Esophagus muscularis mucosa (tissue), 4 donors: ENCODE data around the gene GNG7. TPM values are rescaled to one million over a fixed set of nuclear protein-coding genes. Genes with fewer than 3 reads are reported as not detected.
"Not testable (repeated sequence)": the region's sequence is repeated elsewhere in the genome, so short reads cannot be mapped to it uniquely, and the experiment has no call there.

ENCODE experiments used
- DNase-seq: peaks from one replicate; pipeline ENCODE4 v3.0.0-alpha.2; 2017; ENCODE audit errors: extremely low spot score
- H3K27ac ChIP-seq, 4 donors: fragments of 200-600 bp; sonication (generic); replicated peaks in 1 of 4; 1 replicate in 3 of 4; 2 replicates in 1 of 4; pipeline ENCODE4 v1.5.1; 2016 to 2019; ENCODE audit warnings: mild to moderate bottlenecking in 1 of 4
- H3K27me3 ChIP-seq, 4 donors: fragments of 200-600 bp; sonication (generic); one replicate each; pipeline versions ENCODE4 v1.5.1 to v1.6.0; 2016 to 2019
- H3K36me3 ChIP-seq, 4 donors: fragments of 200-600 bp; sonication (generic); one replicate each; pipeline ENCODE4 v1.5.1; 2016 to 2019
- H3K4me1 ChIP-seq, 4 donors: fragments of 200-600 bp; sonication (generic); one replicate each; pipeline ENCODE4 v1.5.1; 2016 to 2019
- H3K4me3 ChIP-seq, 4 donors: fragments of 200-600 bp; sonication (generic); 1 replicate in 2 of 4; 2 replicates in 2 of 4; pipeline ENCODE4 v1.5.1; 2016 to 2019; ENCODE audit warnings: mild to moderate bottlenecking in 4 of 4, moderate library complexity in 1 of 4
- H3K9me3 ChIP-seq, 4 donors: fragments of 200-600 bp; sonication (generic); 1 replicate in 3 of 4; 2 replicates in 1 of 4; pipeline ENCODE4 v1.5.1; 2016 to 2019
- CTCF ChIP-seq, 3 experiments: fragments of 200-600 bp in 2 of 3; fragments of 450-650 bp in 1 of 3; sonication (generic) in 2 of 3; IDR thresholded peaks; one replicate each; pipeline ENCODE4 v1.5.1; 2017 to 2019; ENCODE audit warnings: antibody characterized with exemption in 3 of 3, mild to moderate bottlenecking in 2 of 3, moderate library complexity in 1 of 3
- EP300 ChIP-seq: sonication (generic); formaldehyde crosslinking; IDR thresholded peaks from one replicate; pipeline ENCODE4 v1.6.1; 2017; ENCODE audit warnings: antibody characterized with exemption
- POLR2A ChIP-seq: fragments of 450-650 bp; IDR thresholded peaks from one replicate; pipeline ENCODE4 v1.6.1; 2017; ENCODE audit warnings: antibody characterized with exemption, moderate library complexity, mild to moderate bottlenecking, low read depth
- POLR2AphosphoS5 ChIP-seq, 2 donors: sonication (generic); formaldehyde crosslinking; IDR thresholded peaks; one replicate each; pipeline ENCODE4 v1.6.1; 2017; ENCODE audit warnings: antibody characterized with exemption in 2 of 2
- WGBS: methylation state at CpG from one replicate; pipeline ENCODE4 v1.1.5; 2018; 5-methylcytosine and 5-hydroxymethylcytosine counted together
- intact Hi-C: fragments of 100-400 bp; cut with DNase I; formaldehyde crosslinking; loops from one replicate; pipeline ENCODE4 v1.15.1; 2023
- total RNA-seq, 4 donors: library from RNA; depleted of rRNA; stranded (reverse); fragments of >200 nt; gene quantifications; one replicate each; pipeline versions ENCODE4 v1.1.0 to v1.2.1, GENCODE V29; 2016

Gene GNG7
- total RNA-seq, 4 donors from 2014 or later: 6.3 to 18.8 (median 13.0) TPM

GRCh38 chr19:2540646-2541454 lies 161.6 kb downstream of the GNG7 start:
- TF ChIP-seq CTCF (IDR thresholded peaks at IDR 0.05) (peak in 2 of 3 experiments; percentile 29 to 53), POLR2AphosphoS5 (IDR thresholded peaks at IDR 0.05) (peak; percentile 88 to 90), EP300 (peak; percentile 62), POLR2A (no peak)
- Histone ChIP-seq H3K4me1 (peaks cover 53 to 64% (median 62%) of the 10 kb centered on the region in 4 donors), H3K27ac (peak overlapping the region; percentile 91 to 97 (median 92)), H3K9me3 (no peaks in the 10 kb centered on the region), H3K27me3 (no peaks in the 10 kb centered on the region), H3K36me3 (no peaks in the 10 kb centered on the region), H3K4me3 (peak overlapping the region; percentile 24 to 45 (median 38))
- intact Hi-C loops: loop anchor here (2.0 to 5.0 kb wide), 2 partner anchors 38 to 66 kb away; no protein-coding TSS in a partner anchor
- DNase-seq: peak; percentile 97
- WGBS: 30% methylated on average over 32 of the region's 35 CpGs

GRCh38 chr19:2540251-2540645 lies 162.2 kb downstream of the GNG7 start:
- DNase-seq: no peak
- intact Hi-C loops: loop anchor here (2.0 to 5.0 kb wide), 2 partner anchors 39 to 67 kb away; no protein-coding TSS in a partner anchor
- Histone ChIP-seq H3K4me1 (peaks cover 47 to 58% (median 56%) of the 10 kb centered on the region in 4 donors), H3K9me3 (no peaks in the 10 kb centered on the region), H3K36me3 (no peaks in the 10 kb centered on the region), H3K4me3 (peak overlapping the region; percentile 24 to 45 (median 38)), H3K27ac (peak overlapping the region; percentile 91 to 97 (median 92)), H3K27me3 (no peaks in the 10 kb centered on the region)
- TF ChIP-seq POLR2AphosphoS5 (IDR thresholded peaks at IDR 0.05): no peak
- TF ChIP-seq EP300: no peak
- TF ChIP-seq POLR2A: no peak
- TF ChIP-seq CTCF (IDR thresholded peaks at IDR 0.05): no peak
- 66% methylated on average over 11 of the region's 12 CpGs for WGBS

- 85% methylated on average over 9 of the region's 10 CpGs for WGBS
- intact Hi-C loops: loop anchor here (5.0 kb wide), 1 partner anchor 41 kb away; no protein-coding TSS in a partner anchor
These were observed 164.3 kb downstream of the GNG7 start for GRCh38 chr19:2538096-2538757.

GRCh38 chr19:2537584-2537983 lies 164.9 kb downstream of the GNG7 start:
- H3K36me3 ChIP-seq, H3K4me3 ChIP-seq, H3K27ac ChIP-seq, DNase-seq, H3K9me3 ChIP-seq, H3K27me3 ChIP-seq: not testable (repeated sequence)
- peaks cover 26 to 36% (median 33%) of the 10 kb centered on the region in 4 donors for H3K4me1 ChIP-seq
- WGBS: 83% methylated on average over 9 of the region's 9 CpGs
- intact Hi-C loops: loop anchor here (5.0 kb wide), 1 partner anchor 40 kb away; no protein-coding TSS in a partner anchor

More at GRCh38 chr19:2538096-2538757, 164.3 kb downstream of the GNG7 start:
- Histone ChIP-seq H3K4me3 (no peak overlapping the region), H3K27ac (no peak overlapping the region), H3K9me3 (no peaks in the 10 kb centered on the region), H3K36me3 (no peaks in the 10 kb centered on the region), H3K27me3 (no peaks in the 10 kb centered on the region), H3K4me1 (peaks cover 29 to 39% (median 38%) of the 10 kb centered on the region in 4 donors)
- DNase-seq: no peak
- no peak for TF ChIP-seq CTCF (IDR thresholded peaks at IDR 0.05)
- no peak for TF ChIP-seq EP300
- TF ChIP-seq POLR2AphosphoS5 (IDR thresholded peaks at IDR 0.05): no peak
- TF ChIP-seq POLR2A: no peak

- Histone ChIP-seq H3K4me1 (peaks cover 18 to 27% (median 23%) of the 10 kb centered on the region in 4 donors), H3K36me3 (no peaks in the 10 kb centered on the region), H3K27me3 (no peaks in the 10 kb centered on the region), H3K27ac (no peak overlapping the region), H3K9me3 (no peaks in the 10 kb centered on the region), H3K4me3 (no peak overlapping the region)
- DNase-seq: no peak
- intact Hi-C loops: loop anchor here (5.0 kb wide), 1 partner anchor 39 kb away; no protein-coding TSS in a partner anchor
- 81% methylated on average over 10 of the region's 12 CpGs for WGBS
- TF ChIP-seq CTCF (IDR thresholded peaks at IDR 0.05) (no peak), POLR2A (no peak), EP300 (no peak)
These were observed 166.0 kb downstream of the GNG7 start for GRCh38 chr19:2536461-2536860.
